Measurements from ENCODE around the gene PML.

The PML gene

DNA sequence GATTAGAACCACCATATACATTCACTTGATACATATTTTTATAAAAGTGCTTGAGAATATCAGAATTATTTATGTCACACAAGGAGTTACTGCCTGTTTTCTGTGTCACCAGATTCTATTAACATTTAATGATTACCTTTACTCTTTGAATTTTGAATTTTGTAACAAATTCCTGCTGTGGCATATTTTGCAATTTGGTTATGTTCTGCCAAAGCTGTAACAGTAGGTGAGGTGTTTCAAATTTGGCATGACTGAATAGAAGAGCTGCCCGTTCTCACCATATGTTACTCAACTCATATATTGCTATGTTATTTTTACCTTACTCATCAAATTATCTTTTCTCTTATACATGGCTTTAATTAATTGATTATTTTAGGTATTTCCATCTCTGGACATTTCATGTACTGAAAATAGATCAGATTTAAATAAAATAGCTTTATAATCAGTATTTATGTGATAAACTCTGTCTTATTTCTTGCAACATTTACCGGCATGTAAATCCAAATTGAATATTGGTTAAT lies 18.9 kb downstream of the PML start:
- no peak for DNase-seq (ENCODE audit: low read depth)
- TF ChIP-seq CTCF (IDR thresholded peaks at IDR 0.05; ENCODE audit: low read depth, low read length, missing control alignments): no peak
- no peak overlapping the region for H3K4me3 ChIP-seq (ENCODE audit: low read depth, low read length)
- in situ Hi-C loops (cut with HindIII; ENCODE audit: low sequenced_read_pairs): no loop called here

DNA sequence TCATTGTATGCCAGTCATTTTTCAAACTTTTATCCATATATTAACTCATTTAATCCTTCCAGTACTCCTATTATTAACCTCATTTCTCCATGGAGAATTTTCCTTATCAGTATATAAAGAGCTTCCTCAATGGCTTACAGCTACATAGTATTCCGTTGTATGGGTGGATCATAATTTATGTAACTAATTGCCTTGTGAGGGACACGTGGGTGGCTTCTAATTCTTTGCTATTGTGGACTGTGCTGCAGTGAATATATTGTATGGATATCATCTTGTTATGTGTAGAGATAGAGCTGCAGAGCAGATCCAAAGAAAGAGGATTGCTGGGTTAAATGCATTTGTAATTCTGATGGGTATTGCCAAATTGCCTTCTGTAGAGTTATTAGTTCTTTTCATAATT lies 25.2 kb downstream of the PML start:
- no peak for DNase-seq (ENCODE audit: low read depth)
- H3K4me3 ChIP-seq (ENCODE audit: low read depth, low read length): no peak overlapping the region
- in situ Hi-C loops (cut with HindIII; ENCODE audit: low sequenced_read_pairs): no loop called here
- TF ChIP-seq CTCF (IDR thresholded peaks at IDR 0.05; ENCODE audit: low read depth, low read length, missing control alignments): no peak

GRCh38 chr15:74022706-74023470 lies 28.4 kb downstream of the PML start:
- H3K4me3 ChIP-seq (ENCODE audit: low read depth, low read length): no peak overlapping the region
- no peak for TF ChIP-seq CTCF (IDR thresholded peaks at IDR 0.05; ENCODE audit: low read depth, low read length, missing control alignments)
- DNase-seq (ENCODE audit: low read depth): no peak
- in situ Hi-C loops (cut with HindIII; ENCODE audit: low sequenced_read_pairs): no loop called here

DNA sequence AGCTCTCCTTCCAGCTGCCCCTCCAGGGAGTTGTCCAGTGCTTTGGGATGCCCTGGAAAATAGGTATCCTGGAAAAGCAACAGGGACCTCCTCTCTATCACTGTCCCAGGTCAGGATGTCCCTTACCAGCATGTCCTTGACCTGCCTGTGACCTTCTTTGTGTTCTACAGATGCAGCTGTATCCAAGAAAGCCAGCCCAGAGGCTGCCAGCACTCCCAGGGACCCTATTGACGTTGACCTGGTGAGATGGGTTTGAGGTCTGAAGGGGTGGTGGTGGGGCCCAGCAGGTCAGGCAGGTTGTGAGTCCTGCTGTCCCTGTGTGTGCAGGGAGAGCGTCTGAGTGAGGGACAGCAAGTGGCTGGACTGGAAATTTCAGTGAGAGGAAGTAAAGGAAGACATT lies 30.2 kb downstream of the PML start:
- DNase-seq (ENCODE audit: low read depth): no peak
- in situ Hi-C loops (cut with HindIII; ENCODE audit: low sequenced_read_pairs): no loop called here
- no peak overlapping the region for H3K4me3 ChIP-seq (ENCODE audit: low read depth, low read length)
- no peak for TF ChIP-seq CTCF (IDR thresholded peaks at IDR 0.05; ENCODE audit: low read depth, low read length, missing control alignments)

- no peak for DNase-seq (ENCODE audit: low read depth)
- in situ Hi-C loops (cut with HindIII; ENCODE audit: low sequenced_read_pairs): no loop called here
- no peak overlapping the region for H3K4me3 ChIP-seq (ENCODE audit: low read depth, low read length)
- no peak for TF ChIP-seq CTCF (IDR thresholded peaks at IDR 0.05; ENCODE audit: low read depth, low read length, missing control alignments)
Observed at GRCh38 chr15:74025436-74025835, 30.9 kb downstream of the PML start.

DNA sequence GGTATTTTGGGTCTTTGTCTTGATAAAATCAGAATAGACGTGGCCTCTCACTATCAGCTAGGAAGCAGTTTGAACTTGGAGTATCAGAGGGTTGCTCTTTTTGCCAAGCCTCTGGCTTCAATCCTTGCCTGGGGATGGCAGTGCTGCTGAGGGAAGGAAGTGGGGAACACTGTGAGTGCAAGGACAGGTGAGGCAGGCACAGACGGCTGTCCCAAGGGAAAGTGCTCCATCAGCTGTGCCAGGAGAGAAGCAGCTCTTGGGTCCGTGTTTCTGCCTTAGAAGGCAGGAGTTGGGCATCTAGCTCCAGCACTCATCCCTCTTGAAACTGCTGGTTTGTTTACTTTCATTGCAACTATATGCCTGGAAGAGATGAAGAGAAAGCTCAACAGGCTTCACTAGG lies 33.2 kb downstream of the PML start:
- H3K4me3 ChIP-seq (ENCODE audit: low read depth, low read length): no peak overlapping the region
- in situ Hi-C loops (cut with HindIII; ENCODE audit: low sequenced_read_pairs): no loop called here
- DNase-seq (ENCODE audit: low read depth): no peak
- no peak for TF ChIP-seq CTCF (IDR thresholded peaks at IDR 0.05; ENCODE audit: low read depth, low read length, missing control alignments)

Measured in astrocyte of the cerebellum (primary cell).